HL-60/S4 treated with retinoic acid at 250 ng/mL for 4 days and 3 days (cell line): ENCODE measurements around the gene WFDC1.

ENCODE experiments used
- in situ Hi-C: fragments of 300-500 bp; cut with MboI; formaldehyde crosslinking; loops from 2 replicates; pipeline ENCODE4 v1.7.0; 2022; ENCODE audit warnings: low sequenced_read_pairs

The WFDC1 gene

DNA sequence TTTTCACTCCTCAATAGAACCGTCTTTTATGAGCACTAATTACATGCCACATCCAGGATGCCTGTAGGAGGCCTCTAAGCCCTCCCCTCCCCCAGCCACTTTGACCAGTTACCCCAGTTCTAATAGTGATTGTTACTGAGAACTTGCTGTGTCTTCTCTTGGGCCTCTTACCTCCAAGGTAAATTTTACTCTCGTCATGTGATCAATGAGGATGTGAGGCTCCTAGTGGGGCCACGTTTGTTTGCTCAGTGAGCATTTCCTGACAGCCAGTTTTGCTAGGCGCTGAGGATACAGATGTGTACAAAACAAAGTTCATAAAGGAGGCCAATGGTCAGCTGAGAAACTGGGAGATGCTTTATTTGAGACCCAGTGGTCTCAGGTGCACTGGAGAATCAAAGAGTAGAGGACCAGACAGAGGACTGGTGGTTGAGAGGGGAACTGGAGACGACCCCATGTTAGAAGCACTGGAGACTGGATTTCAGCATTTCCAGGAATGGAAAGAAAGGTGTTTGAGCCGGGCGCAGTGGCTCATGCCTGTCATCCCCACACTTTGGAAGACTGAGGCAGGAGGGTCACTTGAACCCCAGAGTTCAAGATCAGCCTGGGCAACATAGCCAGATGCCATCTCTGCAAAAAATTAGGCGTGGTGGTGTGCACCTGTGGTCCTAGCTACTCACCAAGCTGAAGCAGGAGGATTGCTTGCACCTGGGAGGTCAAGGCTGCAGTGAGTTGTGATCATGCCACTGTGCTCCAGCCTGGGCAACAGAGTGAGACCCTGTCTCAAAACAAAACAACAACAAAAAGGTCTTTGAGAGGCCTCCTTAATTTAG is 76.3 kb downstream of the WFDC1 start:
- in situ Hi-C loops, result no loop called here

GRCh38 chr16:84371553-84371865 is 76.8 kb downstream of the WFDC1 start:
- in situ Hi-C loops, result no loop called here

DNA sequence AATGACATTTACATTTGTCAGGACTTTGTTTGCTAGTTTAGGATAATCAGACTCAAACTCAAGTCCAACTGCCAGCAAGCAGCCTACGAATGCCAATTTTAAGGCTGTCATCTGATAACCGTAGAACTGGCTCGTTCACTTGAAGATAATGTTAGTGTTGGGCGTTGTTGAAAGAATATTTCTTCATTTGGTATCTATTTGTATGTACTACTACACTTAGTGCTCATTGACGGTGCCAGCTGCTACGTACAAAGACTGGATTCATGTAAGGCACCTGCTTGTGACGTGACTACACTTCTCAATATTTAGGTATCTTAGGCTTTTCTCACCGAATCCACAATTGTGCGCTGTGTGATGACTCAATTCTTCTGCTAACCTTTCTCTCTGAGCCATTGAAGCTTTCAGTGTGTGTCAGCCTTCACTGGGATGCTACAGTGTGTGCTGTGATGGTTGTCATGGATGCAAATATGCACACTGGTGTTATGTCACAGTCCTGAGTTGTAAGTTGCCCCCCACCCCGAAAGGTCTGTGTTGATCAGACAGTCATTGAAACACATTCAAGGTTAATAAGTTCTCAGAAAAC is 79.3 kb downstream of the WFDC1 start:
- in situ Hi-C loops, result no loop called here

GRCh38 chr16:84378099-84378498 is 83.4 kb downstream of the WFDC1 start:
- in situ Hi-C loops, result no loop called here

- in situ Hi-C loops, result no loop called here
Observed at GRCh38 chr16:84378567-84378966, 83.9 kb downstream of the WFDC1 start.

GRCh38 chr16:84379008-84379708 is 84.5 kb downstream of the WFDC1 start:
- in situ Hi-C loops, result no loop called here
